ENCODE data around the gene OSMR. TPM values are rescaled to one million over a fixed set of nuclear protein-coding genes. Genes with fewer than 3 reads are reported as not detected.

The OSMR gene
- polyA plus RNA-seq, 5 donors, result 13.1 to 20.5 (median 18.2) TPM

GRCh38 chr5:38925154-38925925 lies 79.5 kb downstream of the OSMR start:
- DNase-seq, result no peak

GRCh38 chr5:38926121-38926520 lies 80.3 kb downstream of the OSMR start:
- DNase-seq, result no peak

- DNase-seq, result no peak
These were observed 81.7 kb downstream of the OSMR start for GRCh38 chr5:38927470-38927869.

GRCh38 chr5:38929838-38930237 lies 84.0 kb downstream of the OSMR start:
- no peak for DNase-seq

- no peak for DNase-seq
These were observed 85.9 kb downstream of the OSMR start for GRCh38 chr5:38931731-38932130.

GRCh38 chr5:38932854-38933408 lies 87.1 kb downstream of the OSMR start:
- no peak for DNase-seq

GRCh38 chr5:38935437-38935836 lies 89.6 kb downstream of the OSMR start:
- DNase-seq, result no peak

GRCh38 chr5:38936269-38936668 lies 90.5 kb downstream of the OSMR start:
- DNase-seq, result no peak

GRCh38 chr5:38938424-38938823 lies 92.6 kb downstream of the OSMR start:
- DNase-seq, result no peak

GRCh38 chr5:38938973-38939372 lies 93.2 kb downstream of the OSMR start:
- peak in 1 of 2 donors; percentile 8 for DNase-seq

- DNase-seq, result no peak
These were observed 94.5 kb downstream of the OSMR start for GRCh38 chr5:38940230-38940858.

- no peak for DNase-seq
These were observed 96.1 kb downstream of the OSMR start for GRCh38 chr5:38941912-38942311.

- DNase-seq, result no peak
These were observed 98.5 kb downstream of the OSMR start for GRCh38 chr5:38944282-38944681.

- DNase-seq, result no peak
These were observed 102.7 kb downstream of the OSMR start for GRCh38 chr5:38948501-38948900.

GRCh38 chr5:38953426-38954012 lies 107.7 kb downstream of the OSMR start:
- no peak for DNase-seq

GRCh38 chr5:38961691-38962090 lies 115.9 kb downstream of the OSMR start:
- DNase-seq, result no peak

GRCh38 chr5:38968665-38969064 lies 122.9 kb downstream of the OSMR start:
- no peak for DNase-seq

GRCh38 chr5:38978036-38978435 lies 132.2 kb downstream of the OSMR start:
- no peak for DNase-seq

- no peak for DNase-seq
These were observed 133.7 kb downstream of the OSMR start for GRCh38 chr5:38979535-38979934.
